Mammary epithelial cell (primary cell): ENCODE results near the gene FAM216B.

Source experiments
- EZH2 ChIP-seq: IDR thresholded peaks from 2 replicates; pipeline ENCODE4 v1.6.1; 2012; ENCODE audit warnings: low read length, inconsistent platforms, borderline replicate concordance
- TF ChIP-seq, protein P1 (sequence below), 2 donors: IDR thresholded peaks in 1 of 2; conservative IDR thresholded peaks in 1 of 2; 2 replicates each; pipeline ENCODE4 v1.5.1; 2011 to 2012; ENCODE audit warnings: inconsistent platforms in 2 of 2, low read length in 2 of 2, mild to moderate bottlenecking in 2 of 2, control low read depth in 1 of 2, low read depth in 1 of 2; ENCODE audit not compliant: insufficient read depth in 1 of 2; ENCODE audit errors: extremely low read depth in 1 of 2

DNA sequence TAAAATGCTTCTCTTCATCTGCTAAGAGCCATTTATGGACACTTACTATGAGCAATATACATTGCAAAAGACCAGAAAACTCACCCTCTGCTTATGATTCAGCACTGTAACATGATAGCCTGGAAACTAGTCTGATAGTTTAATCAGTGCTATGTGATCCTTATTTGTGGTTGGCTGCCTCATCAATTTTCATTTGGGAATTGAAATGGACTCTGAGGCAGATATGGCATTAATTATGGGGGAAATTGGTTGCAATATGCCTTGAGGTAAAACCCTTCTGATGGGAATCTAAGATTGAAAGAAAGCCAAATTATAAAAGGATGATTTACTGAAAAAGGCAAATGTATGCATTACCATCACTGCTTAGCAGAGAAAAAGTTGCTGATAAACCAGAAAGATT is 33.5 kb downstream of the FAM216B start:
- TF ChIP-seq, protein P1, sequence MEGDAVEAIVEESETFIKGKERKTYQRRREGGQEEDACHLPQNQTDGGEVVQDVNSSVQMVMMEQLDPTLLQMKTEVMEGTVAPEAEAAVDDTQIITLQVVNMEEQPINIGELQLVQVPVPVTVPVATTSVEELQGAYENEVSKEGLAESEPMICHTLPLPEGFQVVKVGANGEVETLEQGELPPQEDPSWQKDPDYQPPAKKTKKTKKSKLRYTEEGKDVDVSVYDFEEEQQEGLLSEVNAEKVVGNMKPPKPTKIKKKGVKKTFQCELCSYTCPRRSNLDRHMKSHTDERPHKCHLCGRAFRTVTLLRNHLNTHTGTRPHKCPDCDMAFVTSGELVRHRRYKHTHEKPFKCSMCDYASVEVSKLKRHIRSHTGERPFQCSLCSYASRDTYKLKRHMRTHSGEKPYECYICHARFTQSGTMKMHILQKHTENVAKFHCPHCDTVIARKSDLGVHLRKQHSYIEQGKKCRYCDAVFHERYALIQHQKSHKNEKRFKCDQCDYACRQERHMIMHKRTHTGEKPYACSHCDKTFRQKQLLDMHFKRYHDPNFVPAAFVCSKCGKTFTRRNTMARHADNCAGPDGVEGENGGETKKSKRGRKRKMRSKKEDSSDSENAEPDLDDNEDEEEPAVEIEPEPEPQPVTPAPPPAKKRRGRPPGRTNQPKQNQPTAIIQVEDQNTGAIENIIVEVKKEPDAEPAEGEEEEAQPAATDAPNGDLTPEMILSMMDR (conservative IDR thresholded peaks at IDR 0.05 in 1 of 2, IDR thresholded peaks at IDR 0.05 in 1 of 2; ENCODE audit: extremely low read depth in 1 of 2, insufficient read depth in 1 of 2, low read depth in 1 of 2, low read length in 2 of 2) = no peak
- no peak for TF ChIP-seq EZH2
